Measurements from ENCODE around the gene CREBZF. TPM values are rescaled to one million over a fixed set of nuclear protein-coding genes. Genes with fewer than 3 reads are reported as not detected.

The CREBZF gene
- total RNA-seq, 5 donors from 2014 or later (not counting 1 experiment from before 2014, with no cell fraction given), result 58.8 to 93.6 (median 86.5) TPM

- Mint-ChIP-seq H3K27me3 (no peaks in the 10 kb centered on the region), H3K4me1 (peaks cover 48 to 55% (median 51%) of the 10 kb centered on the region in 3 donors), H3K27ac (peak overlapping the region; percentile 99), H3K36me3 (peaks cover 22% of the 10 kb centered on the region), H3K9me3 (no peaks in the 10 kb centered on the region), H3K4me3 (peak overlapping the region; percentile 98 to 100 (median 100))
- POLR2A ChIA-PET, result interaction anchor here (0.6 to 4.9 kb wide), 8 partner anchors 10 to 554 kb away, joined by 3 to 36 read pairs (median 3); partner anchors contain the start of genes TMEM126B (in 2 of the 2) and TMEM126A (in 1 of the 2)
- H3K27ac ChIP-seq (ENCODE audit: low read length), result peak overlapping the region; percentile 99
- ATAC-seq (replicated peaks in 1 of 4) (peak; percentile 83 to 88 (median 86)), DNase-seq (peak; percentile 73 to 95 (median 90))
- CTCF ChIA-PET, result interaction anchor here (0.6 to 1.5 kb wide), 5 partner anchors 16 to 356 kb away, joined by 3 to 6 read pairs (median 3); partner anchors contain the start of genes TMEM126A (in 2 of the 2) and TMEM126B (in 1 of the 2)
- H3K9me3 ChIP-seq, result no peaks in the 10 kb centered on the region
- H3K27me3 ChIP-seq (replicated peaks in 1 of 2; ENCODE audit: control insufficient read depth in 2 of 2, extremely low read depth in 1 of 2, insufficient read depth in 2 of 2, low read length in 1 of 2), result no peaks in the 10 kb centered on the region
- under 1% methylated on average over 71 of the region's 73 CpGs for whole genome bisulfite sequencing (ENCODE audit: insufficient coverage)
- peak overlapping the region; percentile 81 to 99 for H3K4me3 ChIP-seq (ENCODE audit: control insufficient read depth in 1 of 2, extremely low read depth in 1 of 2, low read length in 1 of 2)
- peaks cover 0 to 13% of the 10 kb centered on the region in 2 donors for H3K36me3 ChIP-seq (ENCODE audit: control insufficient read depth in 2 of 2, extremely low read depth in 1 of 2, insufficient read depth in 1 of 2, low read length in 1 of 2)
- H3K4me1 ChIP-seq (ENCODE audit: control insufficient read depth in 1 of 2, extremely low read depth in 1 of 2, insufficient read depth in 2 of 2, low read length in 2 of 2), result peaks cover 8 to 32% of the 10 kb centered on the region in 2 experiments
Measured at GRCh38 chr11:85663753-85664614, 945 bp downstream of the CREBZF start.

GRCh38 chr11:85663080-85663752 is 1.7 kb downstream of the CREBZF start:
- peaks cover 27% of the 10 kb centered on the region for H3K36me3 Mint-ChIP-seq
- H3K9me3 Mint-ChIP-seq, result no peaks in the 10 kb centered on the region
- H3K4me1 ChIP-seq (ENCODE audit: control insufficient read depth in 1 of 2, extremely low read depth in 1 of 2, insufficient read depth in 2 of 2, low read length in 2 of 2), result peaks cover 8 to 32% of the 10 kb centered on the region in 2 experiments
- ATAC-seq (replicated peaks in 1 of 4), result peak in 1 of 4 experiments; percentile 11
- peak in 3 of 35 experiments; percentile 2 to 58 (median 9) for DNase-seq
- no peaks in the 10 kb centered on the region for H3K27me3 ChIP-seq (replicated peaks in 1 of 2; ENCODE audit: control insufficient read depth in 2 of 2, extremely low read depth in 1 of 2, insufficient read depth in 2 of 2, low read length in 1 of 2)
- H3K9me3 ChIP-seq, result no peaks in the 10 kb centered on the region
- H3K27ac ChIP-seq (ENCODE audit: low read length), result peak overlapping the region; percentile 99
- H3K36me3 ChIP-seq (ENCODE audit: control insufficient read depth in 2 of 2, extremely low read depth in 1 of 2, insufficient read depth in 1 of 2, low read length in 1 of 2), result peaks cover 0 to 18% of the 10 kb centered on the region in 2 donors
- ChIA-PET POLR2A (interaction anchor here (0.7 to 4.9 kb wide), 7 partner anchors 9 to 555 kb away, joined by 3 to 36 read pairs (median 3); partner anchors contain the start of genes TMEM126B (in 2 of the 2) and TMEM126A (in 1 of the 2)), CTCF (interaction anchor here (0.5 to 1.5 kb wide), 7 partner anchors 16 to 306 kb away, joined by 3 to 6 read pairs (median 4); partner anchors contain the start of genes TMEM126A (in 2 of the 2) and TMEM126B (in 1 of the 2))
- peak overlapping the region; percentile 98 to 100 (median 100) for H3K4me3 Mint-ChIP-seq
- peaks cover 55 to 59% (median 56%) of the 10 kb centered on the region in 3 donors for H3K4me1 Mint-ChIP-seq
- peak overlapping the region; percentile 81 to 99 for H3K4me3 ChIP-seq (ENCODE audit: control insufficient read depth in 1 of 2, extremely low read depth in 1 of 2, low read length in 1 of 2)
- whole genome bisulfite sequencing (ENCODE audit: insufficient coverage), result 14% methylated on average over 4 of the region's 10 CpGs
- H3K27ac Mint-ChIP-seq, result peak overlapping the region; percentile 99
- H3K27me3 Mint-ChIP-seq, result no peaks in the 10 kb centered on the region

- no peak overlapping the region for H3K27ac Mint-ChIP-seq
Measured at GRCh38 chr11:85661972-85662664, 2.8 kb downstream of the CREBZF start.

GRCh38 chr11:85658180-85658579 is 6.7 kb downstream of the CREBZF start:
- H3K4me1 Mint-ChIP-seq, result peaks cover 49 to 61% (median 60%) of the 10 kb centered on the region in 3 donors
- Histone ChIP-seq H3K27ac (ENCODE audit: low read length) (no peak overlapping the region), H3K9me3 (no peaks in the 10 kb centered on the region), H3K36me3 (ENCODE audit: control insufficient read depth in 2 of 2, extremely low read depth in 1 of 2, insufficient read depth in 1 of 2, low read length in 1 of 2) (peaks cover 0 to 45% of the 10 kb centered on the region in 2 donors), H3K27me3 (replicated peaks in 1 of 2; ENCODE audit: control insufficient read depth in 2 of 2, extremely low read depth in 1 of 2, insufficient read depth in 2 of 2, low read length in 1 of 2) (no peaks in the 10 kb centered on the region), H3K4me1 (ENCODE audit: control insufficient read depth in 1 of 2, extremely low read depth in 1 of 2, insufficient read depth in 2 of 2, low read length in 2 of 2) (peaks cover 6 to 23% of the 10 kb centered on the region in 2 experiments), H3K4me3 (ENCODE audit: control insufficient read depth in 1 of 2, extremely low read depth in 1 of 2, low read length in 1 of 2) (no peak overlapping the region)
- no peak for ATAC-seq (replicated peaks in 1 of 4)
- no peak overlapping the region for H3K4me3 Mint-ChIP-seq
- H3K27ac Mint-ChIP-seq, result no peak overlapping the region
- WGBS (ENCODE audit: insufficient coverage), result no CpG with 5 or more reads among the region's 1 CpG
- CTCF ChIA-PET, result interaction anchor here (0.7 to 3.6 kb wide), 3 partner anchors 10 to 657 kb away, joined by 3 to 10 read pairs (median 6); partner anchors contain the start of gene TMEM126A (in 1 of the 2)
- no peak for DNase-seq
- no peaks in the 10 kb centered on the region for H3K27me3 Mint-ChIP-seq
- H3K36me3 Mint-ChIP-seq, result peaks cover 43% of the 10 kb centered on the region
- POLR2A ChIA-PET, result interaction anchor here (0.6 to 2.6 kb wide), 2 partner anchors 10 to 203 kb away, joined by 3 to 26 read pairs; partner anchors contain the start of gene TMEM126A (in 1 of the 2)
- H3K9me3 Mint-ChIP-seq, result no peaks in the 10 kb centered on the region

More at GRCh38 chr11:85661972-85662664, 2.8 kb downstream of the CREBZF start:
- peak overlapping the region; percentile 57 to 100 (median 98) for H3K4me3 Mint-ChIP-seq
- CTCF ChIA-PET, result interaction anchor here in 1 of 2 donors (0.6 kb wide), 1 partner anchor 59 kb away, joined by 3 read pairs; no protein-coding TSS in a partner anchor
- peaks cover 28% of the 10 kb centered on the region for H3K36me3 Mint-ChIP-seq
- DNase-seq (no peak), ATAC-seq (replicated peaks in 1 of 4) (no peak)
- H3K27me3 ChIP-seq (replicated peaks in 1 of 2; ENCODE audit: control insufficient read depth in 2 of 2, extremely low read depth in 1 of 2, insufficient read depth in 2 of 2, low read length in 1 of 2), result no peaks in the 10 kb centered on the region
- H3K9me3 Mint-ChIP-seq, result no peaks in the 10 kb centered on the region
- H3K36me3 ChIP-seq (ENCODE audit: control insufficient read depth in 2 of 2, extremely low read depth in 1 of 2, insufficient read depth in 1 of 2, low read length in 1 of 2), result peaks cover 0 to 22% of the 10 kb centered on the region in 2 donors
- WGBS (ENCODE audit: insufficient coverage), result no CpG with 5 or more reads among the region's 4 CpGs
- H3K4me3 ChIP-seq (ENCODE audit: control insufficient read depth in 1 of 2, extremely low read depth in 1 of 2, low read length in 1 of 2), result no peak overlapping the region
- H3K4me1 ChIP-seq (ENCODE audit: control insufficient read depth in 1 of 2, extremely low read depth in 1 of 2, insufficient read depth in 2 of 2, low read length in 2 of 2), result peaks cover 8 to 32% of the 10 kb centered on the region in 2 experiments
- H3K4me1 Mint-ChIP-seq, result peaks cover 56 to 63% (median 61%) of the 10 kb centered on the region in 3 donors
- POLR2A ChIA-PET, result interaction anchor here (0.6 to 4.9 kb wide), 4 partner anchors 11 to 161 kb away, joined by 3 to 36 read pairs (median 3); partner anchors contain the start of gene TMEM126A (in 2 of the 2)
- no peak overlapping the region for H3K27ac ChIP-seq (ENCODE audit: low read length)
- no peaks in the 10 kb centered on the region for H3K9me3 ChIP-seq
- no peaks in the 10 kb centered on the region for H3K27me3 Mint-ChIP-seq

GRCh38 chr11:85656777-85657176 is 8.2 kb downstream of the CREBZF start:
- no CpG with 5 or more reads among the region's 1 CpG for WGBS (ENCODE audit: insufficient coverage)
- H3K4me1 Mint-ChIP-seq, result peaks cover 48 to 60% (median 59%) of the 10 kb centered on the region in 3 donors
- POLR2A ChIA-PET, result interaction anchor here in 1 of 2 donors (1.1 kb wide), 1 partner anchor 9 kb away, joined by 6 read pairs; the partner anchor contains the start of gene TMEM126A
- H3K27me3 ChIP-seq (replicated peaks in 1 of 2; ENCODE audit: control insufficient read depth in 2 of 2, extremely low read depth in 1 of 2, insufficient read depth in 2 of 2, low read length in 1 of 2), result no peaks in the 10 kb centered on the region
- H3K9me3 Mint-ChIP-seq, result no peaks in the 10 kb centered on the region
- no peak overlapping the region for H3K27ac ChIP-seq (ENCODE audit: low read length)
- H3K36me3 Mint-ChIP-seq, result peaks cover 43% of the 10 kb centered on the region
- H3K27me3 Mint-ChIP-seq, result no peaks in the 10 kb centered on the region
- no peaks in the 10 kb centered on the region for H3K9me3 ChIP-seq
- peak overlapping the region in 1 of 2 donors; percentile 52 for H3K27ac Mint-ChIP-seq
- no peak overlapping the region for H3K4me3 ChIP-seq (ENCODE audit: control insufficient read depth in 1 of 2, extremely low read depth in 1 of 2, low read length in 1 of 2)
- H3K4me1 ChIP-seq (ENCODE audit: control insufficient read depth in 1 of 2, extremely low read depth in 1 of 2, insufficient read depth in 2 of 2, low read length in 2 of 2), result peaks cover 0 to 11% of the 10 kb centered on the region in 2 experiments
- ATAC-seq (replicated peaks in 1 of 4) (no peak), DNase-seq (no peak)
- CTCF ChIA-PET, result interaction anchor here (0.7 to 3.6 kb wide), 2 partner anchors 9 to 611 kb away, joined by 3 to 10 read pairs; partner anchors contain the start of gene TMEM126A (in 1 of the 2)
- no peak overlapping the region for H3K4me3 Mint-ChIP-seq
- peaks cover under 1 to 42% of the 10 kb centered on the region in 2 donors for H3K36me3 ChIP-seq (ENCODE audit: control insufficient read depth in 2 of 2, extremely low read depth in 1 of 2, insufficient read depth in 1 of 2, low read length in 1 of 2)
